A673 (cell line): ENCODE measurements around the gene SBF2. TPM values are rescaled to one million over a fixed set of nuclear protein-coding genes. Genes with fewer than 3 reads are reported as not detected.
A peak's percentile ranks its signal among the peaks of the same experiment; 100 is the strongest.

Experiments used
- BruUV-seq: library from RNA; stranded (reverse); fragments of 400-500 nt; replicated peaks from 2 replicates; lab custom pipeline; 2021; lab: Mats Ljungman, UMichigan
- CTCF ChIA-PET: fragments of 300-600 bp; sonication (Branson Sonifier 250); formaldehyde crosslinking; loops from one replicate; lab custom pipeline; 2022; ENCODE audit warnings: antibody characterized with exemption; lab: Charles Lee
- POLR2A ChIA-PET: fragments of 300-600 bp; sonication (Branson Sonifier 250); formaldehyde crosslinking; loops from one replicate; lab custom pipeline; 2022; ENCODE audit warnings: antibody characterized with exemption; ENCODE audit not compliant: low non-redundant PET; lab: Charles Lee
- DNase-seq: peaks from one replicate; pipeline ENCODE4 v3.0.0-alpha.2; 2015; ENCODE audit warnings: low spot score
- H3K27ac ChIP-seq: fragments of 200-600 bp; sonication (generic); 2 replicates; pipeline ENCODE4 v1.5.1; 2016; ENCODE audit warnings: mixed run types, low read depth, mild to moderate bottlenecking, mixed read lengths, antibody characterized with exemption, low read length; ENCODE audit not compliant: poor library complexity, severe bottlenecking
- H3K27me3 ChIP-seq: fragments of 200-600 bp; sonication (generic); replicated peaks from 2 replicates; pipeline ENCODE4 v1.6.1; 2017; ENCODE audit warnings: mixed run types, low read depth, mild to moderate bottlenecking, mixed read lengths, antibody characterized with exemption, low read length; ENCODE audit not compliant: insufficient read depth, poor library complexity
- H3K36me3 ChIP-seq: fragments of 200-600 bp; sonication (generic); 2 replicates; pipeline ENCODE4 v1.6.1; 2016; ENCODE audit warnings: mixed run types, mild to moderate bottlenecking, mixed read lengths, antibody characterized with exemption, low read length; ENCODE audit not compliant: insufficient read depth, poor library complexity, severe bottlenecking
- H3K4me1 ChIP-seq: fragments of 200-600 bp; sonication (generic); 2 replicates; pipeline ENCODE4 v1.6.1; 2017; ENCODE audit warnings: mixed run types, mild to moderate bottlenecking, mixed read lengths, antibody characterized with exemption, low read length; ENCODE audit not compliant: insufficient read depth, poor library complexity, severe bottlenecking
- H3K4me3 ChIP-seq: fragments of 200-600 bp; sonication (generic); 2 replicates; pipeline ENCODE4 v1.5.1; 2016; ENCODE audit warnings: low read depth, mixed run types, mild to moderate bottlenecking, mixed read lengths, low read length; ENCODE audit not compliant: poor library complexity, severe bottlenecking
- H3K9me3 ChIP-seq: fragments of 200-600 bp; sonication (generic); 2 replicates; pipeline ENCODE4 v1.6.1; 2016; ENCODE audit warnings: mixed run types, low read depth, mild to moderate bottlenecking, mixed read lengths, antibody characterized with exemption, low read length; ENCODE audit not compliant: poor library complexity, severe bottlenecking
- CTCF ChIP-seq: fragments of 300-800, 200-600 bp; sonication (generic); conservative IDR thresholded peaks from 2 replicates; pipeline ENCODE4 v1.5.1; 2017; ENCODE audit warnings: low read depth, mild to moderate bottlenecking, antibody characterized with exemption, low read length, moderate library complexity, mixed read lengths
- EZH2 ChIP-seq: fragments of 200-600 bp; sonication (generic); IDR thresholded peaks from 2 replicates; pipeline ENCODE4 v1.6.1; 2017; ENCODE audit warnings: borderline replicate concordance, low read depth, mild to moderate bottlenecking, mixed read lengths, antibody characterized with exemption, low read length; ENCODE audit not compliant: poor library complexity, severe bottlenecking
- intact Hi-C: fragments of 100-400 bp; cut with micrococcal nuclease; formaldehyde crosslinking; loops from one replicate; pipeline ENCODE4 v1.10.0; 2022; ENCODE audit not compliant: unreplicated experiment
- total RNA-seq: library from RNA; stranded (reverse); gene quantifications from 2 replicates; pipeline ENCODE4 v1.2.3, GENCODE V29; 2021

SBF2 gene
- total RNA-seq, 1 experiment from 2014 or later: 31.8 TPM

GRCh38 chr11:9760193-9760575 is 533.8 kb downstream of the SBF2 start:
- no TSS peak for BruUV-seq
- CTCF ChIA-PET: no interaction called here
- intact Hi-C loops: no loop called here
- DNase-seq: no peak
- H3K36me3 ChIP-seq: no peaks in the 10 kb centered on the region
- no peak overlapping the region for H3K27ac ChIP-seq
- peaks cover 26% of the 10 kb centered on the region for H3K4me1 ChIP-seq
- no peak overlapping the region for H3K4me3 ChIP-seq
- no peaks in the 10 kb centered on the region for H3K9me3 ChIP-seq
- no peak for TF ChIP-seq EZH2
- POLR2A ChIA-PET: no interaction called here
- no peaks in the 10 kb centered on the region for H3K27me3 ChIP-seq

GRCh38 chr11:9759519-9760192 is 534.4 kb downstream of the SBF2 start:
- CTCF ChIA-PET: interaction anchor here (1.3 kb wide), 1 partner anchor 213 kb away, joined by 3 read pairs; no protein-coding TSS in a partner anchor
- H3K4me1 ChIP-seq: peaks cover 24% of the 10 kb centered on the region
- no peaks in the 10 kb centered on the region for H3K9me3 ChIP-seq
- no peaks in the 10 kb centered on the region for H3K27me3 ChIP-seq
- H3K4me3 ChIP-seq: peak overlapping the region; percentile 64
- peak overlapping the region; percentile 93 for H3K27ac ChIP-seq
- no peaks in the 10 kb centered on the region for H3K36me3 ChIP-seq
- POLR2A ChIA-PET: no interaction called here
- no peak for TF ChIP-seq CTCF
- no peak for TF ChIP-seq EZH2
- BruUV-seq: no TSS peak
- intact Hi-C loops: loop anchor here (2.0 to 5.0 kb wide), 5 partner anchors 103 to 975 kb away; no protein-coding TSS in a partner anchor
- peak; percentile 92 for DNase-seq

GRCh38 chr11:9758637-9759518 is 535.1 kb downstream of the SBF2 start:
- H3K27ac ChIP-seq: peak overlapping the region; percentile 93
- peak overlapping the region; percentile 64 for H3K4me3 ChIP-seq
- DNase-seq: peak; percentile 74
- H3K9me3 ChIP-seq: no peaks in the 10 kb centered on the region
- BruUV-seq: no TSS peak
- ChIA-PET POLR2A (no interaction called here), CTCF (interaction anchor here (1.3 kb wide), 1 partner anchor 214 kb away, joined by 3 read pairs; no protein-coding TSS in a partner anchor)
- H3K27me3 ChIP-seq: no peaks in the 10 kb centered on the region
- intact Hi-C loops: loop anchor here (2.0 to 5.0 kb wide), 5 partner anchors 103 to 976 kb away; no protein-coding TSS in a partner anchor
- no peaks in the 10 kb centered on the region for H3K36me3 ChIP-seq
- peaks cover 24% of the 10 kb centered on the region for H3K4me1 ChIP-seq
- TF ChIP-seq EZH2: no peak
- TF ChIP-seq CTCF: 0 out of 2 replicates have a peak, but pooled peaks have one; percentile 5
